ENCODE measurements around the gene SLC35D2.

Gene SLC35D2

DNA sequence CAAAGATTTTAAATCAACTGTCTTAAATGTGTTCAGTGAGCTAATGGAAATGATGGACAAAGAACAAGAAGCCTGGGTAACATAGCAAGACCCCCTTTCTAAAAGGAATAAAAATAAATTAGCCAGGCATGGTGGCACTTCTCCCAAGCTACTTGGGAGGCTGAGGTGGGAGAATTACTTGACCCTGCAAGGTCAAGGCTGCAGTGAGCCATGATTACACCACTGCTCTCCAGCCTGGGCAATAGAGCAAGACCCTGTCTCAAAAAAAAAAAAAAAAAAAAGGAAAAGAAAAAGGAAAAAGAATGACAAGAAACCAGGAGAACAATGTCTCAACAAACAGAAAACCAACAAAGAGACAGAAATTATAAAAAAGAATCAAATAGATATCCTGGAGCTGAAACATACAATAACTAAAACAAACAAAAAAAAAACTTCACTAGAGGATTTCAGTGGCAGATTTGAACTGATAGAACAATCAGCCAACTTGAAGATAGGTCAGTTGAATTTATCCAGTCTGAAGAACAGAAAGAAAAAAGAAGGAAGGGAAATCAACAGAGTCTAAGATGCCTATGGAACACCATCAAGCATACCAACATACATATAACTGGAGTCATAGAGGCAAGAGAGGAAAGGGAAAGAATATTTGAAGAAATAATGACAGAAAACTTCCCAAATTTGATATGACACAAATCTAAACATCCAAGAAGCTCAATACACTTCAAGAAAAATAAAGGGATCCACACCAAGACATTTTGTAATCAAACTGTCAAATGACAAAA is 16.8 kb upstream of the SLC35D2 start:
- Histone ChIP-seq H3K9me3 (peaks cover 31% of the 10 kb centered on the region), H3K4me1 (peaks cover 22% of the 10 kb centered on the region), H4K20me1 (peaks cover 78% of the 10 kb centered on the region), H3K4me2 (peak overlapping the region; percentile 69), H3K4me3 (no peak overlapping the region), H3K27ac (no peak overlapping the region), H3K36me3 (peaks cover 62% of the 10 kb centered on the region), H3K27me3 (no peaks in the 10 kb centered on the region), H3K9ac (no peak overlapping the region)
- TF ChIP-seq Cebpa-rat (IDR thresholded peaks at IDR 0.05) = no peak

DNA sequence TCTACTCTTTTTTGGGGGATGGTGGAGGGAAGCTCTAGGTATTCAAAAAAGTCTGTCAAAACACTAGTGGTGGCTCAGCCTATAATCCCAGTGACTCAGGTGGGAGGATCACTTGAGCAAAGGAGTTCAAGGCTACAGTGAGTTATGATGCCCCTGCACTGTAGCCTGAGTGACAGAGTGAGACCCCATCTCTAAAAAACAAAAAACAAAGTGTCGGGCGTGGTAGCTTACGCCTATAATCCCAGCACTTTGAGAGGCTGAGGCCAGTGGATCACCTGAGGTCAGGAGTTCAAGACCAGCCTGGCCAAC is 15.8 kb upstream of the SLC35D2 start:
- Histone ChIP-seq H3K27ac (peak overlapping the region; percentile 63), H3K9ac (peak overlapping the region; percentile 27; the same call in 1 of the 2 replicates), H3K4me2 (peak overlapping the region; percentile 69)

DNA sequence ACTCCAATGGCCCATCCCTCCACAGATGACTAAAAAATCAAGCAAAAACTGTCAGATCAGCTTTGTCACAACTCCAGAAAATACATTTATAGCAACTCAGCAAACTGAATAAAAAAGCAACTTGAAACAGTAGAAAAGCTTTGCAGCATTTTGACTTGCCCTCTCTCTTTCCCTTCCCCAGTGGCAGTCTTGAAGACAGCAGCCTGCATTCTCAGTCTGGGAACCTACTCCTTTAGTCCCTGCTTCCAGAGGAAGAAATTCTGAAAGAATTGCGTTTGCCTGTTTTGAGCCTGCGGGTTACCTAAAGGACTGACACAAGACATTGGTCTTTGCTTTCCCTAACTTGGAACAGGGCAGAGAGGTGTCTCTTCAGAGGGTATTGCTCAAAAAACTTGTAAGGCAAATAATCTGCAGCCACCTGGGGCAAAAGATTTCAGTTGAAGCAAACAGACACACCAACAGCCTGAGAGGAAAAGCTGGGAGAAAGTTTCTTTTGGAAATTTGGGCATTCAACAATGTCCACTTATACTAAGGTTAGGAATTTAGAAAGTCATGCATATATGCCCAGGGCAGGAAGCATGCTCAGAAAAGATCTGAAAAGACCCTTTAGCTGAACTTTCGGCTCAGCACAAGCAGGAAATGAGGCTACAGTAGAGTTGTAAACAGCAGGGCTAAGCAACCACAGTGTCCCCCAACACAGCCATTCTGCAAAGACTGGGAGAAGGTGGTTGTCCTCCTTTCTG is 15.2 kb upstream of the SLC35D2 start:
- TF ChIP-seq Cebpa-rat (IDR thresholded peaks at IDR 0.05) = no peak
- peak overlapping the region; percentile 69 for H3K4me2 ChIP-seq
- H3K36me3 ChIP-seq = peaks cover 67% of the 10 kb centered on the region
- H3K27ac ChIP-seq = peak overlapping the region; percentile 63
- H3K4me1 ChIP-seq = peaks cover 22% of the 10 kb centered on the region
- peaks cover 82% of the 10 kb centered on the region for H4K20me1 ChIP-seq
- no peak overlapping the region for H3K4me3 ChIP-seq
- no peaks in the 10 kb centered on the region for H3K27me3 ChIP-seq
- peaks cover 28% of the 10 kb centered on the region for H3K9me3 ChIP-seq
- peak overlapping the region; percentile 27; the same call in 1 of the 2 replicates for H3K9ac ChIP-seq

More for the DNA sequence above, 15.8 kb upstream of the SLC35D2 start:
- H3K9me3 ChIP-seq = peaks cover 31% of the 10 kb centered on the region
- no peak overlapping the region for H3K4me3 ChIP-seq
- peaks cover 80% of the 10 kb centered on the region for H4K20me1 ChIP-seq
- no peaks in the 10 kb centered on the region for H3K27me3 ChIP-seq
- H3K4me1 ChIP-seq = peaks cover 22% of the 10 kb centered on the region
- peaks cover 65% of the 10 kb centered on the region for H3K36me3 ChIP-seq
- no peak for TF ChIP-seq Cebpa-rat (IDR thresholded peaks at IDR 0.05)

DNA sequence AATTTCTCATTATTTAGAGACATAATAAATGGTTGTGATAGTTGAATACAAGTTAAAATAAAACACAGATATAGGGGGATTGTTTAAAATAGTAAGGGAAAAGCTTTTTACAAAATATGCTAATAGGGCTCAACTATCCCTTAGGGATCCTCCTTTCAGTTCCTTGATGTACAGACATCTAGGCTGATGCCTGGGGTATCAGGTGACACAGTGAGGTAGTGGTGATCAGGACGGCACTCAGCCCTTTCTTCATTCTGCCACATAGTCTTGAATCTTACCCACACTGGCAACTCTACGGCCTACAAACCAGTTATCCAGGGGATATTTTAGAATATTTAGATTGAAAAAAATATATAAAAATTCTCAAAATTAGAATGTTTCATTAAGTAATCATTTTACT is 12.5 kb upstream of the SLC35D2 start:
- H3K9ac ChIP-seq = no peak overlapping the region
- no peak overlapping the region for H3K27ac ChIP-seq
- peaks cover 22% of the 10 kb centered on the region for H3K4me1 ChIP-seq
- no peak overlapping the region for H3K4me3 ChIP-seq
- H3K27me3 ChIP-seq = no peaks in the 10 kb centered on the region
- no peak overlapping the region for H3K4me2 ChIP-seq
- peaks cover 6% of the 10 kb centered on the region for H3K9me3 ChIP-seq
- TF ChIP-seq Cebpa-rat (IDR thresholded peaks at IDR 0.05) = no peak
- peaks cover 95% of the 10 kb centered on the region for H4K20me1 ChIP-seq
- H3K36me3 ChIP-seq = peaks cover 77% of the 10 kb centered on the region

DNA sequence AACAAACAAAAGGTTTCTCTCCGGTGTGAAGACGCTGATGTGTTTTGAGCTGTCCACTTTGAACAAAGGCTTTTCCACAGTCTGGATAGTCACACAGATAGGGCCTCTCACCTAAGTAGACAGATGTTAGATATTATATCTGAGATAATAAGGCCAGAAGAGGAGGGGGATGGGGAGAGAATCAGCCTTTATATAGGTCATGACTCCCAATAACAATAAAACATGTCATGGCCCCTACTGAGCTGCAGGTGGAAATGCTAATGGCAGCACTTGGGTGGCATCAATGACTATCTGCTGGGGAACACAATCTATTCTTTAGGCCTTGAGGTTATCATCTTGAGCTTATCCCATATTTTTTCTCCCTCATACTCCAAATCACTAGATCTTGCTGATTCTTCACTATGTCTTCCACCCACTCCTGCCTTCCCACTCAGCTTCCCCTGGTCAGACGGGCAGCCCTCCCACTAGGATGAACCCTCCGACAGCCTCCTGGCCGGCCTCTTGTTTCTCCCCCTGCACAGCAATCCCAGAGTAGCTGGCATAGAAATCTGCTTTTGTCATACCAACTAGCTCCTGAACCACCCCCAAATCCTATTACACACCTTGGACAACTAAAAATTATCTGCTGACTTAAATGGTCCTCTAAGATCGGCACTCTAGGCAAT is 11.5 kb upstream of the SLC35D2 start:
- Histone ChIP-seq H3K4me2 (no peak overlapping the region), H3K27me3 (no peaks in the 10 kb centered on the region), H3K9me3 (no peaks in the 10 kb centered on the region), H3K9ac (no peak overlapping the region), H4K20me1 (peaks cover 94% of the 10 kb centered on the region), H3K4me3 (no peak overlapping the region), H3K27ac (no peak overlapping the region), H3K4me1 (peaks cover 19% of the 10 kb centered on the region), H3K36me3 (peaks cover 84% of the 10 kb centered on the region)
- no peak for TF ChIP-seq Cebpa-rat (IDR thresholded peaks at IDR 0.05)

DNA sequence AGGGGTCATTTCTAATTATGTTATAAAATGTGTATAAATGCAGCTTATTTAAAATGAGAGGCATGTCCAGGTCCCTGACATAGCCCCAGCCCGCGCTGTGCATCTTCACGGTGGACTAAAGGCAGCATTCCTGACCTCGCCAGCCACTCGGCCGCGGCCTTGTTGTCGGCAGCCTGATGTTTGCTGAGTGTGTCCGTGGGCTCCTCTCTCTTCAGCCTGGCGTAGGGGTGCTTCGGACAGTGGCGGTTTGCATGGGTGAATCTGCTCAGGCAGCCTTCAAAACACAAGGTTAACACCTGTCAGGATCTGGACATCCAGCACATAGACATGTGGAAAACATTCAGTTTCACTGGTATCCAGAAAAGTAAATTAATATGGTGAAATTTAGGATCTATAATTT is 8.8 kb upstream of the SLC35D2 start:
- H3K4me3 ChIP-seq = no peak overlapping the region
- H3K27me3 ChIP-seq = no peaks in the 10 kb centered on the region
- H3K9me3 ChIP-seq = no peaks in the 10 kb centered on the region
- H3K36me3 ChIP-seq = peaks cover 97% of the 10 kb centered on the region
- no peak overlapping the region for H3K27ac ChIP-seq
- no peak for TF ChIP-seq Cebpa-rat (IDR thresholded peaks at IDR 0.05)
- no peaks in the 10 kb centered on the region for H3K4me1 ChIP-seq
- no peak overlapping the region for H3K4me2 ChIP-seq
- H3K9ac ChIP-seq = no peak overlapping the region
- peaks cover 72% of the 10 kb centered on the region for H4K20me1 ChIP-seq

DNA sequence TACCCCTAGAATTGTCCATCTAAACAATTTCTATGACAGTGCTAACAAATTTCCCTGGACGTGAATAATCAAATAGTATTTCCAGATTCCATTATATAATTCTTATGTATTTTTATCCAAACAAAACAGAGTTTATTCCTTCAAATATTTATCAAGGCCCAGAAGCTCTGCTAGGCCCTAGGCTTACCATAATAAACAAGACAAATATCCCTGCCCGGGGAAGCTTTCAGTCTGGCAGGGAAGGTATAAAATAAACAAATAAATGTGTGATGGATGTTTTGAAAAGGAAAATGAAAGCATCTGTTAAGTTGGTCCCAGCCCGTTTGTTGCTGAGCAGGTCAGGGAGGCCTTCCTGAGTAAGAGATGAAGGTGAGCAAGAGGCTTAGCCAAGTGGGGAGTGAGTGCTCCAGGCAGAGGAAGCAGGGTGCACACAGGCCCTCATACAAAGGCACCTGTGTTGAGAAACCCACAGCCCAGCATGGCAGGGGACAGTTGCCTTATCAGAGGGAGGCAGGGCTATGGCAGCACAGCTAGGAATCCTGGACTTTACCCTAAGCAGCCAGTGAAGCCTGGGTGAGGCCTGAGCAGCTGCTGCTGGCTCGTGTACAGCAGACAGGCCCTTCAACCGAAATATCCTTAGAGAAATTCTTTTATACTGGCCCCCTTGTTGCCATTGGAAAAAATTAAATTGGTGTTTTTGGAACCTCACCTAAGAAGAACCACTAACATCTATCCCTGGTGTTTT is 7.7 kb upstream of the SLC35D2 start:
- Histone ChIP-seq H4K20me1 (peaks cover 68% of the 10 kb centered on the region), H3K9me3 (no peaks in the 10 kb centered on the region), H3K4me2 (no peak overlapping the region), H3K27ac (no peak overlapping the region), H3K9ac (no peak overlapping the region), H3K27me3 (no peaks in the 10 kb centered on the region), H3K4me1 (no peaks in the 10 kb centered on the region), H3K36me3 (peaks cover 99% of the 10 kb centered on the region), H3K4me3 (no peak overlapping the region)
- TF ChIP-seq Cebpa-rat (IDR thresholded peaks at IDR 0.05) = no peak

DNA sequence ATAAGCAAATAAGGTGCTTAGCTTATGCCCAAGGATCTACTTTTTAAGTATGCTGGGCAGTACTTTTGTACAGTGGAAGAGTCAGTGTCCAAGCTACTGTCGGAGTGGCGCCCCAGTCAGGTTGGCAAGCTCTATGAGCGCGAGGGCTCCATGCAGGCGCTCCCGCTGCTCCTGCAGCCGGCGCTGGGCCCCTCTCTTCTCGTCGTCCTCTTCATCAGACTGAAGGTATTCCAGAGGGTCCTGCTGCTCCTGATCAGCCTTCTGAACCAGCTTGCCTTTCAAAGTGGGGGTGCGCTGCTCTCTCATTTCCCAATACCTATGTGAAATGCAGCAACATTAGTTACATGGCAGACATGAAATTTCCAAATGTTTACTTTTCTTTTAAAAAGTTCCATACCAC is 4.6 kb upstream of the SLC35D2 start:
- Histone ChIP-seq H4K20me1 (peaks cover 39% of the 10 kb centered on the region; the same call in 1 of the 2 replicates), H3K36me3 (peaks cover 84% of the 10 kb centered on the region), H3K4me3 (no peak overlapping the region), H3K27ac (no peak overlapping the region), H3K4me1 (peaks cover 10% of the 10 kb centered on the region), H3K27me3 (peaks cover 12% of the 10 kb centered on the region; the same call in 1 of the 2 replicates), H3K4me2 (no peak overlapping the region), H3K9ac (no peak overlapping the region), H3K9me3 (no peaks in the 10 kb centered on the region)
- TF ChIP-seq Cebpa-rat (IDR thresholded peaks at IDR 0.05) = no peak

DNA sequence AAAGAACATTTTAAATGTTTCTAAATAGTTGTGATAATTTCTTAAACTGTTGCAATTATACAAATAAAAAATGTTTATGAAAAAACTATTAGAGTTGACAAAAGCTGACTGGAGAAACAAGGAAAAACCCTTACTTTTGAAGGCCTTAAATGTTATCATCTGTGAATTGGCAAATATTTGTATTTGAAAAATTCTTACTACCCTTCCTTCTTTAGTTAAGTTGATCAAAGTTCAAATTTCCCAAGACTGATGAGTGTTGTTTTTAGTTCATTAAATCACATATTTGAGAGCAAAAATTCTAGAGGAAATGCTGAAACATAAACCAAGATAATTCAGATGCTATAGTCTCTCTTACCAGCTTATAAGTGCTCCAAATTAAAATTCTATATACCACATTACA is 2.6 kb upstream of the SLC35D2 start:
- H3K4me3 ChIP-seq = no peak overlapping the region
- H3K4me1 ChIP-seq = peaks cover 10% of the 10 kb centered on the region
- no peak for TF ChIP-seq Cebpa-rat (IDR thresholded peaks at IDR 0.05)
- no peak overlapping the region for H3K4me2 ChIP-seq
- H3K27me3 ChIP-seq = peaks cover 16% of the 10 kb centered on the region; the same call in 1 of the 2 replicates
- H3K9me3 ChIP-seq = no peaks in the 10 kb centered on the region
- peaks cover 19% of the 10 kb centered on the region; the same call in 1 of the 2 replicates for H4K20me1 ChIP-seq
- H3K9ac ChIP-seq = no peak overlapping the region
- no peak overlapping the region for H3K27ac ChIP-seq
- peaks cover 64% of the 10 kb centered on the region for H3K36me3 ChIP-seq
